SK-N-SH treated with all-trans-retinoic acid at 6 μM for 48 hours (cell line): ENCODE measurements around the gene ALOX15.
"Not testable (repeated sequence)": the region's sequence is repeated elsewhere in the genome, so short reads cannot be mapped to it uniquely, and the experiment has no call there.

Experiments used
- ATAC-seq: fragments of 200-7000 bp; cut with Tn5 transposase; 3 replicates; pipeline ENCODE4 v1.9.1; 2020; ENCODE audit warnings: mild to moderate bottlenecking, moderate library complexity
- ARNTL ChIP-seq: fragments of 450-650 bp; formaldehyde crosslinking; IDR thresholded peaks from 2 replicates; pipeline ENCODE4 v1.5.0; 2020; ENCODE audit warnings: low read depth, mild to moderate bottlenecking, moderate library complexity, borderline replicate concordance
- CSDC2 ChIP-seq: fragments of 250-450 bp; sonication (Bioruptor Pico); IDR thresholded peaks from 2 replicates; pipeline ENCODE4 v1.5.0; 2020; ENCODE audit warnings: mild to moderate bottlenecking, moderate library complexity
- ESRRG ChIP-seq: fragments of 250-450 bp; sonication (Bioruptor Pico); IDR thresholded peaks from 2 replicates; pipeline ENCODE4 v1.6.1; 2021; ENCODE audit warnings: mild to moderate bottlenecking
- GLIS3 ChIP-seq: fragments of 250-450 bp; sonication (Bioruptor Pico); IDR thresholded peaks from 2 replicates; pipeline ENCODE4 v1.5.0; 2020; ENCODE audit warnings: mild to moderate bottlenecking, moderate library complexity
- ISL1 ChIP-seq: fragments of 250-450 bp; sonication (Bioruptor Pico); IDR thresholded peaks from 2 replicates; pipeline ENCODE4 v2.1.2; 2022; ENCODE audit warnings: mild to moderate bottlenecking, moderate library complexity
- OSR1 ChIP-seq: fragments of 250-450 bp; sonication (Bioruptor Pico); IDR thresholded peaks from 2 replicates; pipeline ENCODE4 v1.8.0; 2022; ENCODE audit warnings: moderate library complexity, mild to moderate bottlenecking, inconsistent platforms
- PPARA ChIP-seq: fragments of 250-450 bp; sonication (Bioruptor Pico); IDR thresholded peaks from 2 replicates; pipeline ENCODE4 v1.5.0; 2020; ENCODE audit warnings: mild to moderate bottlenecking, borderline replicate concordance
- RARB ChIP-seq: fragments of 250-450 bp; sonication (Bioruptor Pico); IDR thresholded peaks from 2 replicates; pipeline ENCODE4 v1.8.0; 2021; ENCODE audit warnings: mild to moderate bottlenecking, moderate library complexity
- SNAI2 ChIP-seq: fragments of 250-450 bp; sonication (Bioruptor Pico); IDR thresholded peaks from 2 replicates; pipeline ENCODE4 v1.5.0; 2020; ENCODE audit warnings: mild to moderate bottlenecking, moderate library complexity
- TCF4 ChIP-seq: fragments of 250-450 bp; sonication (Bioruptor Pico); IDR thresholded peaks from 2 replicates; pipeline ENCODE4 v1.8.0; 2021; ENCODE audit warnings: mild to moderate bottlenecking, moderate library complexity, borderline replicate concordance
- TOX ChIP-seq: fragments of 250-450 bp; sonication (Bioruptor Pico); IDR thresholded peaks from 2 replicates; pipeline ENCODE4 v1.8.0; 2021; ENCODE audit warnings: mild to moderate bottlenecking, moderate library complexity, borderline replicate concordance
- ZFP3 ChIP-seq: fragments of 250-450 bp; sonication (Bioruptor Pico); IDR thresholded peaks from 2 replicates; pipeline ENCODE4 v1.5.0; 2020; ENCODE audit warnings: mild to moderate bottlenecking, moderate library complexity
- ZNF565 ChIP-seq: fragments of 450-650 bp; formaldehyde crosslinking; conservative IDR thresholded peaks from 2 replicates; pipeline ENCODE4 v1.5.0; 2020; ENCODE audit warnings: low read depth, mild to moderate bottlenecking, moderate library complexity
- ZNF70 ChIP-seq: fragments of 450-650 bp; formaldehyde crosslinking; IDR thresholded peaks from 2 replicates; pipeline ENCODE4 v1.5.0; 2020; ENCODE audit warnings: mild to moderate bottlenecking, moderate library complexity
- ZNF8 ChIP-seq: fragments of 450-650 bp; formaldehyde crosslinking; IDR thresholded peaks from 2 replicates; pipeline ENCODE4 v1.5.0; 2020; ENCODE audit warnings: mild to moderate bottlenecking, moderate library complexity
- TF ChIP-seq, protein P1 (sequence below): fragments of 250-450 bp; sonication (Bioruptor Pico); IDR thresholded peaks from 2 replicates; pipeline ENCODE4 v1.5.0; 2020; ENCODE audit warnings: mild to moderate bottlenecking, moderate library complexity
- TF ChIP-seq, protein P2 (sequence below): fragments of 250-450 bp; sonication (Bioruptor Pico); IDR thresholded peaks from 2 replicates; pipeline ENCODE4 v1.5.1; 2021; ENCODE audit warnings: mild to moderate bottlenecking, moderate library complexity
- TF ChIP-seq, protein P3 (sequence below): fragments of 250-450 bp; sonication (Bioruptor Pico); IDR thresholded peaks from 2 replicates; pipeline ENCODE4 v1.8.0; 2020; ENCODE audit warnings: mild to moderate bottlenecking, moderate library complexity, borderline replicate concordance
- TF ChIP-seq, protein P4 (sequence below): fragments of 250-450 bp; sonication (Bioruptor Pico); IDR thresholded peaks from 2 replicates; pipeline ENCODE4 v1.8.0; 2021; ENCODE audit warnings: low read depth, mild to moderate bottlenecking, moderate library complexity, borderline replicate concordance

Gene ALOX15

DNA sequence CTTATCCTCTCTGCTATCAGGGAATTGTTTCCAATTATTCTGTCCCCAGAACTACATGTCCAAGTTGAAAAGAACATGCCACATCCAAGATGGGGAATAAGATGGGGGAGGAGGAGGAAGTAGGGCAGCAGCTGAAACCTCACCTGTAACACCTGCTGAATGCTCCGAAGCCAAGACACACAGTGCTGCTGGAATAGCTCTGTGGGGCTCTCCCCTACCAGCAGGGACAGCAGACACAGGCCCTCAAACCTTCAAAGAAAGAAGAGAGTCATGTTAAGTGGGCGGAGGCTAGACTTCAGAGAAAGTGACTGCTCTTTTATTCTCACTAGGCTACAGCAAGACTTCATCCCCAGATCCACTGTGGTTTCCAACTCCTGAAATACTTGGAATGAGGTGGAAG is 49.3 kb upstream of the ALOX15 start (continued):
- TF ChIP-seq, protein P1, sequence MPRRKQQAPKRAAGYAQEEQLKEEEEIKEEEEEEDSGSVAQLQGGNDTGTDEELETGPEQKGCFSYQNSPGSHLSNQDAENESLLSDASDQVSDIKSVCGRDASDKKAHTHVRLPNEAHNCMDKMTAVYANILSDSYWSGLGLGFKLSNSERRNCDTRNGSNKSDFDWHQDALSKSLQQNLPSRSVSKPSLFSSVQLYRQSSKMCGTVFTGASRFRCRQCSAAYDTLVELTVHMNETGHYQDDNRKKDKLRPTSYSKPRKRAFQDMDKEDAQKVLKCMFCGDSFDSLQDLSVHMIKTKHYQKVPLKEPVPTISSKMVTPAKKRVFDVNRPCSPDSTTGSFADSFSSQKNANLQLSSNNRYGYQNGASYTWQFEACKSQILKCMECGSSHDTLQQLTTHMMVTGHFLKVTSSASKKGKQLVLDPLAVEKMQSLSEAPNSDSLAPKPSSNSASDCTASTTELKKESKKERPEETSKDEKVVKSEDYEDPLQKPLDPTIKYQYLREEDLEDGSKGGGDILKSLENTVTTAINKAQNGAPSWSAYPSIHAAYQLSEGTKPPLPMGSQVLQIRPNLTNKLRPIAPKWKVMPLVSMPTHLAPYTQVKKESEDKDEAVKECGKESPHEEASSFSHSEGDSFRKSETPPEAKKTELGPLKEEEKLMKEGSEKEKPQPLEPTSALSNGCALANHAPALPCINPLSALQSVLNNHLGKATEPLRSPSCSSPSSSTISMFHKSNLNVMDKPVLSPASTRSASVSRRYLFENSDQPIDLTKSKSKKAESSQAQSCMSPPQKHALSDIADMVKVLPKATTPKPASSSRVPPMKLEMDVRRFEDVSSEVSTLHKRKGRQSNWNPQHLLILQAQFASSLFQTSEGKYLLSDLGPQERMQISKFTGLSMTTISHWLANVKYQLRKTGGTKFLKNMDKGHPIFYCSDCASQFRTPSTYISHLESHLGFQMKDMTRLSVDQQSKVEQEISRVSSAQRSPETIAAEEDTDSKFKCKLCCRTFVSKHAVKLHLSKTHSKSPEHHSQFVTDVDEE: no peak
- TF ChIP-seq, all 23 proteins: peak for 0

DNA sequence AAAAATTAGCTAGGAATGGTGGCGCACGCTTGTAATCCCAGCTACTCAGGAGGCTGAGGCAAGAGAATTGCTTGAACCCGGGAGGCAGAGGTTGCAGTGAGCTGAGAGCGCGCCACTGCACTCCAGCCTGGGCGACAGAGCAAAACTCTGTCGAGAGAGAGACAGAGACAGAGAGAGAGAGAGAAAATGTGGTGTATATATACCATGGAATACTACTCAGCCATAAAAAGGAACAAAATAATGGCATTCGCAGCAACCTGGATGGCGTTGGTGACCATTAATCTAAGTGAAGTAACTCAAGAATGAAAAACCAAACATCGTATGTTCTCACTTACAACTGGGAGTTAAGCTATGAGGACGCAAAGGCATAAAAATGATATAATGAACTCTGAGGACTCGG is 48.4 kb upstream of the ALOX15 start:
- not testable (repeated sequence) for ATAC-seq

DNA sequence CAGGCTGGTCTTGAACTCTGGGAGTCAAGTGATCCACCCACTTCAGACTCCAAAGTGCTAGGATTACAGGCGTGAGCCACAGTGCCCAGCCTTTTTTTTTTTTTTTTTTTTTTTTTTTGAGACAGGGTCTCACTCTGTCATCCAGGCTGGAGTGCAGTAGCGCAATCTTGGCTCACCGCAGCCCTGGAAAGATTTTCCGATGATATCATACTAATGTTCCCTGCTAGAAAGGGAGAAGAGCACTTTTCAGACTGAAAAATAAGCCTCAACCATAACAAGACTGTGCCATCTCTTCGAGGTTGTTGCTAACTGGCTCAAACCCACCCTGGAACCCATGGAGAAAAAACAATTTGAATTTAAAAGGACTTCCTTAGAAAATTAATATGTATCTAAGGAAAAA is 42.3 kb upstream of the ALOX15 start:
- not testable (repeated sequence) for ATAC-seq

DNA sequence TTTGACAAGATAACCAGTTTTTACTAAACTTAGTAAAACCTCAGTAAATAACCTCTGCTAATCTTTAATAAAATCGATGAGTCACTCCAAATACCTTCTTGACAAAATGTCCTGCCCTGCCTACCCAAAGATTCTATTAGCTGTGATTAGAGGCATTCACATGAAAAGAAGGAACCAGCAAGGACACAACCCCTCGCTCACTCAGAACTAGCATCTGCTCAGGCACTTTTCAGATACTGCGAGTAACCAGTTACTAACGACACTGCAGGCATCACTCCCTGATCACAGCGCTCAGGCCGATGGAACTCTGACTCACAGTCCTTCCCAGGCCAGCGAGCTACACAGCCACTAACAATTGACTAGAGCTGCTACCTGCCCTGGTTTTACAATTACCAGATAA is 38.2 kb upstream of the ALOX15 start:
- ATAC-seq: peak; percentile 90
- no peak for TF ChIP-seq SNAI2 (CRISPR knock-in tag)
- TF ChIP-seq, protein P2, sequence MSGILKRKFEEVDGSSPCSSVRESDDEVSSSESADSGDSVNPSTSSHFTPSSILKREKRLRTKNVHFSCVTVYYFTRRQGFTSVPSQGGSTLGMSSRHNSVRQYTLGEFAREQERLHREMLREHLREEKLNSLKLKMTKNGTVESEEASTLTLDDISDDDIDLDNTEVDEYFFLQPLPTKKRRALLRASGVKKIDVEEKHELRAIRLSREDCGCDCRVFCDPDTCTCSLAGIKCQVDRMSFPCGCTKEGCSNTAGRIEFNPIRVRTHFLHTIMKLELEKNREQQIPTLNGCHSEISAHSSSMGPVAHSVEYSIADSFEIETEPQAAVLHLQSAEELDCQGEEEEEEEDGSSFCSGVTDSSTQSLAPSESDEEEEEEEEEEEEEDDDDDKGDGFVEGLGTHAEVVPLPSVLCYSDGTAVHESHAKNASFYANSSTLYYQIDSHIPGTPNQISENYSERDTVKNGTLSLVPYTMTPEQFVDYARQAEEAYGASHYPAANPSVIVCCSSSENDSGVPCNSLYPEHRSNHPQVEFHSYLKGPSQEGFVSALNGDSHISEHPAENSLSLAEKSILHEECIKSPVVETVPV: no peak
- TF ChIP-seq ISL1 (CRISPR knock-in tag): no peak
- no peak for TF ChIP-seq ESRRG (CRISPR knock-in tag)
- no peak for TF ChIP-seq ZNF8
- TF ChIP-seq OSR1 (CRISPR knock-in tag): no peak
- no peak for TF ChIP-seq RARB (CRISPR knock-in tag)
- TF ChIP-seq ZNF70 (CRISPR knock-in tag): no peak
- TF ChIP-seq, protein P3, sequence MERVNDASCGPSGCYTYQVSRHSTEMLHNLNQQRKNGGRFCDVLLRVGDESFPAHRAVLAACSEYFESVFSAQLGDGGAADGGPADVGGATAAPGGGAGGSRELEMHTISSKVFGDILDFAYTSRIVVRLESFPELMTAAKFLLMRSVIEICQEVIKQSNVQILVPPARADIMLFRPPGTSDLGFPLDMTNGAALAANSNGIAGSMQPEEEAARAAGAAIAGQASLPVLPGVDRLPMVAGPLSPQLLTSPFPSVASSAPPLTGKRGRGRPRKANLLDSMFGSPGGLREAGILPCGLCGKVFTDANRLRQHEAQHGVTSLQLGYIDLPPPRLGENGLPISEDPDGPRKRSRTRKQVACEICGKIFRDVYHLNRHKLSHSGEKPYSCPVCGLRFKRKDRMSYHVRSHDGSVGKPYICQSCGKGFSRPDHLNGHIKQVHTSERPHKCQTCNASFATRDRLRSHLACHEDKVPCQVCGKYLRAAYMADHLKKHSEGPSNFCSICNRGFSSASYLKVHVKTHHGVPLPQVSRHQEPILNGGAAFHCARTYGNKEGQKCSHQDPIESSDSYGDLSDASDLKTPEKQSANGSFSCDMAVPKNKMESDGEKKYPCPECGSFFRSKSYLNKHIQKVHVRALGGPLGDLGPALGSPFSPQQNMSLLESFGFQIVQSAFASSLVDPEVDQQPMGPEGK (CRISPR knock-in tag): no peak
- TF ChIP-seq PPARA (CRISPR knock-in tag): no peak
- no peak for TF ChIP-seq CSDC2
- no peak for TF ChIP-seq ZNF565 (CRISPR knock-in tag)
- TF ChIP-seq TCF4 (CRISPR knock-in tag): no peak
- no peak for TF ChIP-seq ZFP3
- TF ChIP-seq, protein P4, sequence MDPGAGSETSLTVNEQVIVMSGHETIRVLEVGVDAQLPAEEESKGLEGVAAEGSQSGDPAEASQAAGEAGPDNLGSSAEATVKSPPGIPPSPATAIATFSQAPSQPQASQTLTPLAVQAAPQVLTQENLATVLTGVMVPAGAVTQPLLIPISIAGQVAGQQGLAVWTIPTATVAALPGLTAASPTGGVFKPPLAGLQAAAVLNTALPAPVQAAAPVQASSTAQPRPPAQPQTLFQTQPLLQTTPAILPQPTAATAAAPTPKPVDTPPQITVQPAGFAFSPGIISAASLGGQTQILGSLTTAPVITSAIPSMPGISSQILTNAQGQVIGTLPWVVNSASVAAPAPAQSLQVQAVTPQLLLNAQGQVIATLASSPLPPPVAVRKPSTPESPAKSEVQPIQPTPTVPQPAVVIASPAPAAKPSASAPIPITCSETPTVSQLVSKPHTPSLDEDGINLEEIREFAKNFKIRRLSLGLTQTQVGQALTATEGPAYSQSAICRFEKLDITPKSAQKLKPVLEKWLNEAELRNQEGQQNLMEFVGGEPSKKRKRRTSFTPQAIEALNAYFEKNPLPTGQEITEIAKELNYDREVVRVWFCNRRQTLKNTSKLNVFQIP (CRISPR knock-in tag): no peak
- TF ChIP-seq TOX (CRISPR knock-in tag): no peak
- TF ChIP-seq, protein P1: no peak
- no peak for TF ChIP-seq GLIS3 (CRISPR knock-in tag)
- no peak for TF ChIP-seq ARNTL
